Activated T-cell treated with anti-CD3 and anti-CD28 coated beads, Interleukin-2, amount 50 U/mL, for 1 hour (primary cell): ENCODE measurements around the gene SPATS2.
"Not testable (repeated sequence)": the region's sequence is repeated elsewhere in the genome, so short reads cannot be mapped to it uniquely, and the experiment has no call there.

Experiments used
- DNase-seq: peaks from one replicate; pipeline ENCODE4 v3.0.0-alpha.2; 2020

SPATS2 gene

DNA sequence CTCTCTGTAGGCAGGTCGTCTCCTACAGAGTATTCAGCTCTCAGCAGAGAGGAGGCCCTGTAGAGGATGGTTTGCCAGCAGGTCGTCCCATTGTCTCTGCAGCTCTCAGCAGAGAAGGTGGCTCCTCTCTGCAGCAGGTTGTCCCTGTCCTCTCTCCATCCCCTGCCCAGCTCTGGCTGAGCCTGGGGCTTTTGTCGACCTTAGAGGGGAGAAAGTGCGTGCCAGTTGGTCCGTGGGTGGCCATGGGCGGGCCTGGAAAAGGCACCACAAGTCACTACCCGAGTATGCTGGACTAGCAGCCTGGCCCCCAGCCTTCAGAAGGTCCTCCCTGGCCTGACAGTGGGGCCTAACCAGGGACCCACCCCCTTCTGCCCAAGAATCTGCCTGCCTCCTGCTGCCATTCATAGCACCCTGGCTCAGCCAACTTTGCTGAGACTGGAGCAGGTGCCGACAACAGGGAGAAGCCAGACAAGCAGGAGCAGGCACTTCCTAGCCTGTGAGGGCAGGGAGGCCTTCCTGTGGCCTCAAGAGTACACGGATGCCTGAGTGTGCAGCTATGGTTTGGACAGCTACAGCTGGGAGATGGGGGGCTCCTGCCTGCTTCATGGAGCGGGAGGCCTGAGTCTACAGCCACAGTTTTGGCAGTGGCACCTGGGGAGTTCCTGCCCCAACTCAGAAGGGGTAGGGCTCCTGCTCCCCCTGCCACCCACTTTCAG is 111.8 kb downstream of the SPATS2 start:
- no peak for DNase-seq

- no peak for DNase-seq
Observed at GRCh38 chr12:49482095-49483051, 115.1 kb downstream of the SPATS2 start.

DNA sequence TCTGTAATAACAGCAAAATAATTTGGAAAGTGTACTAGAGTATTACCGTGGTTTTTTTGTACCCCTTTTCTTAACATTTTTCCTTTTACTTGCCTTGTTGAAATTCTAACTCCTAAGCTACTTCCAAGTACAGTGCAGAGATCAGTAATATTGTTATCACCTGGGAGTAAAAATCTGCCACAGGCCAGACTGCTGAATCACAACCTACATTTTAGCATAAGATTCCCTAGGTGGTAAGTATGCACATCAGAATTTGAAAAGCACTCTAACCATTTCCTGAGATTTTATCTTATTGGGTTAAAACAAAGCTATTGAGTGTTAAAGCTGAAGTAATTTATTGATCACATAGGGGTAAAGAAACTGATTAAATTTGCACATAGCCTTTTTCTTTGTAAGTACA is 116.4 kb downstream of the SPATS2 start:
- no peak for DNase-seq

DNA sequence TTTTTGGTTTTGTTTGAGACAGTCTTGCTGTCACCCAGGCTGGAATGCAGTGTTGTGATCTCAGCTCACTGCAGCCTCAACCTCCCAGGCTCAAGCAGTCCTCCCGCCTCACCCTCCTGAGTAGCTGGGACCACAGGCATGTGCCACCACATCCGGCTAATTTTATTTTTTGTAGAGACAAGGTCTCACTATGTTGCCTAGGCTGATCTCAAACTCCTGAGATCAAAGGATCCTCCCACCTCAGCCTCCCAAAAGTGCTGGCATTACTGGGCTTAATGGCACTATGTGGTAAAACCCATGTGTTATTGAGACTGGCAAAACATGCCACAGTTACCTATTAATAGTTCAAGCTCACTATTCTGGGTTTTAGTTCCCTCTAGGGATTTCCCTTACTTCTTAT is 120.3 kb downstream of the SPATS2 start:
- DNase-seq = no peak

DNA sequence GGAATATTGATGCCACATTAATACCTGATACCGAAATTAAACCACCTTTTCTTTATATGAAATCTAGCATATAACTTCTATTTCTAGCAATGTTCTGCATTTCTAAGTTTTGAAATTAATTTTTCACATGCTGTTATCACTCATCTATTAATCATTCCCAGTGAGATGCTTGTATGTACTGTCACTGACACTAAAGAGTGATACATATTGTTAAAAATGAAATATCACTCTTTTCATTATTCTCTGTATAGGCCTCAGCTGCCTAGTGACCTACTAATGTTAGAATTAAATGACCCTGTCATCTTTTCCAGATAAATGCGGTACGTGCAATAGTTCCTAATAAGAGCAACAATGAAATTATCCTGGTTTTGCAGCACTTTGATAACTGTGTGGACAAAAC is 121.9 kb downstream of the SPATS2 start:
- DNase-seq = no peak

DNA sequence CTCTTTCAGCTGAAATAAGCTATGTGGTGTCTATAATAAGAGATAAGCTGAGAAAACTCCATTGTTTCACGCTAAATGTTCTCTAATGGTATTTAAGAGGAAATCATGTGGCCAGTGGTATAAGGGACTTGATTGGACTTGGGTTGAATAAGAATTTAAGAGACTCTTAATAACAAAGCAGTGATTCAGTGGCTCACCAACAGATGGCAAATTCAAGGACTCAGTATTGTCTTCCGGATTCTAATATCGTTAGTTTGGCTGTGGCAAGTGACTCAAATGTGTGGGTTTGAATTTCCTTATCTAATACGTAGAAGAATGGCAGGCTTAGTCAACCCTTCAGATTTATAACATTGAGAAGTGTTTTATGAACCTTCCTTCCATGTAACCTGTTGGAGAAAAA is 122.5 kb downstream of the SPATS2 start:
- DNase-seq = no peak

DNA sequence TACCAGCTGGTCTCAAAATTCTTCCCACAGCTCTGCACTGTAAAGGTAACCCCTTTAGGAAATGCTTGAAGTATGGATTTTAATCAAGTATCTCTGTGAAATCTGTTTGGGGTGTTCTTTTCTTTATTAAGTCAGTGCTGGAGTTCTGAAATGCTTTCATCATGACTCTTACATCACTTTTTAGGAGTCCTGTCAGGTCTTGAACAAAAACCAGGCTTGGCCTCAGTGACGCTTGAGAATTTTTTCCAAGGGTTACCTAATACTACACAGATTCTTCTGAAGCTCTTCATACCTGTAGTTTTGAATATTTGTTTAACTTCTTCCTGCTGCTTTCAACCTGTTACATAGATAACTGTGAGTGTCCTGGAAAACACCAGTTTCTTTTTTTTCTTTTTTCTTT is 124.6 kb downstream of the SPATS2 start:
- no peak for DNase-seq

GRCh38 chr12:49493900-49494299 is 126.6 kb downstream of the SPATS2 start:
- DNase-seq = no peak

- DNase-seq = no peak
Observed at GRCh38 chr12:49496417-49497360, 129.4 kb downstream of the SPATS2 start.

- DNase-seq = no peak
Observed at GRCh38 chr12:49501895-49502294, 134.6 kb downstream of the SPATS2 start.

DNA sequence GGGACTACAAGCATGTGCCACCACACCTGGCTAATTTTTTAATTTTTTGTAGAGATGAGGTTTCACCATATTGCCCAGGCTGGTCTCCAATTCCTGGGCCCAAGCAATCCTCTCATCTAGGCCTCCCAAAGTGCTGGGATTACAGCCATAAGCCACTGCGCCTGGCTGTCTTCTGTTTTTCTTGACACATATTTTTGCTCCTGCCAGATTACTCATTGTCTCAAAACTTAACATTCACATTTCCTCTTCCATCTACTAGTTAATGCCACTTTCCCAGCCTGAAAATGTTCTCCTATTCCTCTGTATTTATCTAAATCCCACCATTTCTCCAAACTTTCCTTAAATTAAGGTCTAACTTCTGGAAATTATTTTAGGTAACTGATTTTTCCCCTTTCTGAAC is 135.3 kb downstream of the SPATS2 start:
- no peak for DNase-seq

DNA sequence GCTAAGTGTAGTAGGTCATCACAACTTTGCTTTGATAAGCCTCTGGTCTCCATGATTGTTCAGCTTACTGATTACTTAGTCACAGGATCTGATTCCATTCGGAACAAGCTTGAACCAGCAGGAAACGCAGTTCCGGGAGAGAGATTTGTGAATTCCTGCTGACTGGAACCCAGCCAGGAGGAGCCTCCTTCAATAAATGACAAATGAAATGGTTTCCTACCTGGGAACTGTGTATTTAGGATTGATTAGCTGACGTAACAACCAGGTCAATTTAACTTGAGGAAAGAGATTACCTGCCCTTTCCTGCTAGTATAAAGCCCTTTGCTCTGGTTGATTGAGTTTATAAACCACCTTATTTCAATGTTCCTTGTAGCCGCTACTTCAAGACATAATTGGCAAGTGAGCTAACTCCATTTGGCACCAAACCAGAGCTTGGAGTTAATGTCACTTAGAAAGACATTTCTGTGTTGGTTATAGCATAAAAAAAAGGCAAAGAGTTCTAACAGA is 136.5 kb downstream of the SPATS2 start:
- DNase-seq = no peak

GRCh38 chr12:49505672-49506071 is 138.4 kb downstream of the SPATS2 start:
- no peak for DNase-seq

- no peak for DNase-seq
Observed at GRCh38 chr12:49507139-49507538, 139.9 kb downstream of the SPATS2 start.

DNA sequence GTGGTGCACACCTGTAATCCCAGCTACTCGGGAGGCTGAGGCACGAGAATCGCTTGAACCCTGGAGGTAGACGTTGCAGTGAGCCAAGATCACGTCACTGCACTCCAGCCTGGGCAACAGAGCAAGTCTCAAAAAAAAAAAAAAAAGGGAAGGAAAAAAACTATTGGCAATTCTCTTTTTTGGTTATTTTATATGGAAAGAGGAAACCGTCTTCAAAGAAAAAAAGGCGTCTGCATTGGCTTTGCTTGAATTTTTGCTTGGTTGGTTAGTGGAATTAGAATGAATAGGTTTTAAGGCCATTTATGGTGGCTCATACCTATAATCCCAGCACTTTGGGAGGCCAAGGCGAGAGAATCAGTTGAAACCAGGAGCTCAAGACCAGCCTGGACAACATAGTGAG is 142.4 kb downstream of the SPATS2 start:
- not testable (repeated sequence) for DNase-seq

DNA sequence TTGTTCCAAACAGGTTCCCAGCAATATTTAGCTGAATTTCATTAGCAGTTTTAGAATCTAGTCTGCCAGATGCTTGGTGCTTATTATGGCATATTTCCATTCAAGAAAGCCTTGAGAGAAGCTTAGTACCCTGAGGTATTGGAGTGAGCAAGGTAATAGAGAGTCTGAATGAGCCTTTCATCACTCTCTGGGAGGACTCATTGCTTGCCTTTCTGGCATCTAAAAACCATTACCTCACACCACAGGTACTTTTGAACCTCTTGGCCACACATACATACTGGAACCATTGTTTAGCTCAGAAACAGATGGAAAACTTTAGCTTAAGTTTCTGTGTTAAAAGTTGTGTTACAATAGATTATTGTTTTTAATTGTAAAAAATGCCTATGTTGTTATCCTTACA is 144.1 kb downstream of the SPATS2 start:
- DNase-seq = no peak

GRCh38 chr12:49512546-49512945 is 145.3 kb downstream of the SPATS2 start:
- no peak for DNase-seq

DNA sequence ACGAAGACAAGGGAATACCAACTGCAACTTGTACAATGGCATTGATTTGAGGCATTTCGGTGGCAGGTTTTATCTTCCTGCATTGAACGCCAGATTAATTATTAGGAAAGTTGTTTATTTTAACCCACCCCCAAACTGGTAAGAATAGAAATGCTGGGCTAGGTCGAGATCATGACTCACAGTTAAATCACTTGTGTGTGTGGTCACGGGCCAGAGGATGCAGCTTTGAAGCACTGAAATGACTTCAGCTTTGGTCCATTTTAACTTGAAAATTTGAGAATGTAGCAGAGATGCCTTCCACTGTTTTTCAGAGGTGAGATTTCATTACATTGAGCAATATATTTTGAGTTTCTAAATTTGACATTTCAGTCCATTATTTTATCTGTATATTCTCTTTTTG is 148.0 kb downstream of the SPATS2 start:
- no peak for DNase-seq

- no peak for DNase-seq
Observed at GRCh38 chr12:49518914-49519573, 151.8 kb downstream of the SPATS2 start.

DNA sequence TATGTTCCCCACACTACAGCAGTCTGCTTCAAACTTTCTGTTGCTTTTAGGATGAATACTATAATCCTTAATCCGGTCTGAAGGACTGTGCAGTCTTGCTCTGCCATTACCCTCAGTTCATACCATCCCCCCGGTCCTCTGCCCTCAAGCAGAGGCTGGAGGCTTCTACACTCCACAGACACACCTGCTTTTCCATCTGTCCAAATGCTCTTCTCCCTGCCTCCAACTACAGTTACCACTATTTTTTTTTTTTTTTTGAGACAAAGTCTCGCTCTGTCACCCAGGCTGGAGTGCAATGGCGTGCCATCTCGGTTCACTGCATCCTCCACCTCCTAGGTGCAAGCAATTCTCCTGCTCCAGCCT is 152.3 kb downstream of the SPATS2 start:
- DNase-seq = no peak

GRCh38 chr12:49521389-49521788 is 154.1 kb downstream of the SPATS2 start:
- no peak for DNase-seq

GRCh38 chr12:49524660-49525324 is 157.5 kb downstream of the SPATS2 start:
- DNase-seq = no peak
